ENCODE data around the gene AFG1L. TPM values are rescaled to one million over a fixed set of nuclear protein-coding genes. Genes with fewer than 3 reads are reported as not detected.
A peak's percentile ranks its signal among the peaks of the same experiment; 100 is the strongest.
"Not testable (repeated sequence)": the region's sequence is repeated elsewhere in the genome, so short reads cannot be mapped to it uniquely, and the experiment has no call there.

The AFG1L gene
- polyA plus RNA-seq, 5 donors, result 5.4 to 7.7 (median 6.8) TPM

- DNase-seq, result not testable (repeated sequence)
Observed at GRCh38 chr6:108449717-108450116, 154.9 kb downstream of the AFG1L start.

GRCh38 chr6:108451816-108452215 is 157.0 kb downstream of the AFG1L start:
- no peak for DNase-seq

- DNase-seq, result no peak
Observed at GRCh38 chr6:108452711-108453195, 157.9 kb downstream of the AFG1L start.

GRCh38 chr6:108453601-108454185 is 158.8 kb downstream of the AFG1L start:
- DNase-seq, result peak in 1 of 2 donors; percentile 6

GRCh38 chr6:108454356-108454755 is 159.5 kb downstream of the AFG1L start:
- DNase-seq, result no peak

- DNase-seq, result no peak
Observed at GRCh38 chr6:108455688-108456087, 160.8 kb downstream of the AFG1L start.

- peak; percentile 45 to 65 for DNase-seq
Observed at GRCh38 chr6:108463784-108464183, 168.9 kb downstream of the AFG1L start.

- DNase-seq, result no peak
Observed at GRCh38 chr6:108464418-108465097, 169.7 kb downstream of the AFG1L start.

GRCh38 chr6:108465098-108465495 is 170.2 kb downstream of the AFG1L start:
- no peak for DNase-seq

GRCh38 chr6:108468346-108468745 is 173.5 kb downstream of the AFG1L start:
- no peak for DNase-seq

GRCh38 chr6:108469316-108469715 is 174.5 kb downstream of the AFG1L start:
- no peak for DNase-seq

- no peak for DNase-seq
Observed at GRCh38 chr6:108473197-108473596, 178.3 kb downstream of the AFG1L start.

GRCh38 chr6:108476376-108476775 is 181.5 kb downstream of the AFG1L start:
- DNase-seq, result no peak

GRCh38 chr6:108476847-108477430 is 182.1 kb downstream of the AFG1L start:
- no peak for DNase-seq

- DNase-seq, result no peak
Observed at GRCh38 chr6:108482559-108482958, 187.7 kb downstream of the AFG1L start.

- DNase-seq, result no peak
Observed at GRCh38 chr6:108484016-108484415, 189.2 kb downstream of the AFG1L start.

- no peak for DNase-seq
Observed at GRCh38 chr6:108489699-108490098, 194.8 kb downstream of the AFG1L start.

GRCh38 chr6:108492131-108492766 is 197.4 kb downstream of the AFG1L start:
- DNase-seq, result peak; percentile 13 to 20

GRCh38 chr6:108494434-108494833 is 199.6 kb downstream of the AFG1L start:
- DNase-seq, result no peak

GRCh38 chr6:108497883-108498282 is 203.0 kb downstream of the AFG1L start:
- no peak for DNase-seq

GRCh38 chr6:108501559-108501958 is 206.7 kb downstream of the AFG1L start:
- no peak for DNase-seq

GRCh38 chr6:108502832-108503231 is 208.0 kb downstream of the AFG1L start:
- no peak for DNase-seq

- DNase-seq, result no peak
Observed at GRCh38 chr6:108507316-108507715, 212.5 kb downstream of the AFG1L start.
